PC-9 (cell line): Measurements from ENCODE around the gene MASP1.
"Not testable (repeated sequence)": the region's sequence is repeated elsewhere in the genome, so short reads cannot be mapped to it uniquely, and the experiment has no call there.

Experiments used
- CTCF ChIP-seq: fragments of 200-600 bp; sonication (generic); conservative IDR thresholded peaks from 2 replicates; pipeline ENCODE4 v1.6.1; 2017; ENCODE audit warnings: mixed run types, antibody characterized with exemption, mild to moderate bottlenecking, moderate library complexity
- EZH2 ChIP-seq: fragments of 200-600 bp; sonication (generic); IDR thresholded peaks from 2 replicates; pipeline ENCODE4 v1.8.0; 2017; ENCODE audit warnings: antibody characterized with exemption, low read depth

DNA sequence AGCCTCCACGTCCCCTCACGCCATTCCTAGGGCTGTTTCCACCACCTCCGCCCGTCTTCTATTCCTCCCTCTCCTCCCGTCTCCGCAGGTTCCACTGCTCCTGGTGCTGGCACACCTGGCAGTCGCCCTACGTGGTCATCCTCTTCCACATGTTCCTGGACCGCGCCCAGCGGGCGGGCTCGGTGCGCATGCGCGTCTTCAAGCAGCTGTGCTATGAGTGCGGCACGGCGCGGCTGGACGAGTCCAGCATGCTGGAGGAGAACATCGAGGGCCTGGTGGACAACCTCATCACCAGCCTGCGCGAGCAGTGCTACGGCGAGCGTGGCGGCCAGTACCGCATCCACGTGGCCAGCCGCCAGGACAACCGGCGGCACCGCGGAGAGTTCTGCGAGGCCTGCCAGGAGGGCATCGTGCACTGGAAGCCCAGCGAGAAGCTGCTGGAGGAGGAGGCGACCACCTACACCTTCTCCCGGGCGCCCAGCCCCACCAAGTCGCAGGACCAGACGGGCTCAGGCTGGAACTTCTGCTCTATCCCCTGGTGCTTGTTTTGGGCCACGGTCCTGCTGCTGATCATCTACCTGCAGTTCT is 92.0 kb downstream of the MASP1 start:
- not testable (repeated sequence) for TF ChIP-seq CTCF, EZH2
